ENCODE results near the gene SERPINE1. TPM values are rescaled to one million over a fixed set of nuclear protein-coding genes. Genes with fewer than 3 reads are reported as not detected.

SERPINE1 gene
- total and polyA plus RNA-seq, 2 of the 13 experiments (the other 11 are each of a cell fraction or from before 2014, with no cell fraction given): 21.2 to 1,576 TPM

GRCh38 chr7:101126651-101127459 lies at the start of gene SERPINE1 (continued):
- no peak for TF ChIP-seq ZNF770 (CRISPR knock-in tag; IDR thresholded peaks at IDR 0.05)
- peak; percentile 47; the same call in 1 of the 2 replicates for TF ChIP-seq REL (CRISPR knock-in tag; conservative IDR thresholded peaks at IDR 0.05)
- TF ChIP-seq CERS6 (CRISPR knock-in tag; IDR thresholded peaks at IDR 0.05): no peak
- peak; percentile 87; the same call in 1 of the 2 replicates for TF ChIP-seq ZBTB10 (CRISPR knock-in tag; IDR thresholded peaks at IDR 0.05; ENCODE audit: borderline replicate concordance)
- TF ChIP-seq ZFYVE20 (CRISPR knock-in tag; IDR thresholded peaks at IDR 0.05; ENCODE audit: borderline replicate concordance, low read depth): no peak
- TF ChIP-seq IRF1 (CRISPR knock-in tag; IDR thresholded peaks at IDR 0.05; ENCODE audit: low read depth): no peak
- 0 out of 2 replicates have a peak, but pooled peaks have one; percentile 12 for TF ChIP-seq ZNF24 (IDR thresholded peaks at IDR 0.05)
- TF ChIP-seq PRPF4 (IDR thresholded peaks at IDR 0.05; ENCODE audit: low read depth, low read length, poor library complexity, severe bottlenecking): no peak
- TF ChIP-seq ZNF512B (CRISPR knock-in tag; IDR thresholded peaks at IDR 0.05; ENCODE audit: borderline replicate concordance): no peak
- 0 out of 2 replicates have a peak, but pooled peaks have one; percentile 84 for TF ChIP-seq ARID2 (CRISPR knock-in tag; IDR thresholded peaks at IDR 0.05; ENCODE audit: borderline replicate concordance)
- TF ChIP-seq GPN1 (CRISPR knock-in tag; IDR thresholded peaks at IDR 0.05; ENCODE audit: borderline replicate concordance): no peak
- no peak; the same call in 1 of the 2 replicates for TF ChIP-seq ZNF446 (CRISPR knock-in tag; IDR thresholded peaks at IDR 0.05)
- peak; percentile 88 for TF ChIP-seq ZNF354B (CRISPR knock-in tag; IDR thresholded peaks at IDR 0.05)
- peak; percentile 90 for TF ChIP-seq SMYD3 (CRISPR knock-in tag; IDR thresholded peaks at IDR 0.05)
- TF ChIP-seq MED13 (CRISPR knock-in tag; IDR thresholded peaks at IDR 0.05): 0 out of 2 replicates have a peak, but pooled peaks have one; percentile 64

Measured in HepG2 (cell line).